Smooth muscle cell (in vitro differentiated cells): ENCODE results near the gene NPM1. TPM values are rescaled to one million over a fixed set of nuclear protein-coding genes. Genes with fewer than 3 reads are reported as not detected.

Source experiments
- DNase-seq: peaks from one replicate; lab custom pipeline; 2025; ENCODE audit not compliant: unreplicated experiment; lab: John Stamatoyannopoulos, UW
- H2AFZ ChIP-seq: fragments of 200-600 bp; sonication (generic); 2 replicates; pipeline ENCODE4 v1.6.0; 2016; ENCODE audit warnings: antibody characterized with exemption, low read depth, mild to moderate bottlenecking
- H3F3A ChIP-seq: fragments of 200-600 bp; sonication (generic); 2 replicates; pipeline ENCODE4 v1.6.0; 2017; ENCODE audit warnings: antibody characterized with exemption, low read depth
- H3K27ac ChIP-seq: fragments of 200-600 bp; sonication (generic); 2 replicates; pipeline ENCODE4 v1.5.1; 2016; ENCODE audit warnings: low read depth, mild to moderate bottlenecking
- H3K27me3 ChIP-seq: fragments of 200-600 bp; sonication (generic); 2 replicates; pipeline ENCODE4 v1.6.1; 2016; ENCODE audit warnings: low read depth, mild to moderate bottlenecking
- H3K36me3 ChIP-seq: fragments of 200-600 bp; sonication (generic); 2 replicates; pipeline ENCODE4 v1.5.1; 2016; ENCODE audit warnings: low read depth
- H3K4me1 ChIP-seq: fragments of 200-600 bp; sonication (generic); 2 replicates; pipeline ENCODE4 v1.5.1; 2016; ENCODE audit warnings: low read depth
- H3K4me2 ChIP-seq: fragments of 200-600 bp; sonication (generic); 2 replicates; pipeline ENCODE4 v1.6.0; 2016; ENCODE audit warnings: mild to moderate bottlenecking
- H3K4me3 ChIP-seq: fragments of 200-600 bp; sonication (generic); 2 replicates; pipeline ENCODE4 v1.5.1; 2016; ENCODE audit warnings: mild to moderate bottlenecking
- H3K79me2 ChIP-seq: fragments of 200-600 bp; sonication (generic); 2 replicates; pipeline ENCODE4 v1.6.0; 2016; ENCODE audit warnings: low read depth, mild to moderate bottlenecking
- H3K9ac ChIP-seq: fragments of 200-600 bp; sonication (generic); 2 replicates; pipeline ENCODE4 v1.6.0; 2016; ENCODE audit warnings: low read depth
- H3K9me3 ChIP-seq: fragments of 200-600 bp; sonication (generic); replicated peaks from 2 replicates; pipeline ENCODE4 v1.5.1; 2016; ENCODE audit warnings: low read depth
- H4K20me1 ChIP-seq: fragments of 200-600 bp; sonication (generic); 2 replicates; pipeline ENCODE4 v1.6.0; 2016; ENCODE audit warnings: low read depth
- CTCF ChIP-seq: fragments of 200-600 bp; sonication (generic); IDR thresholded peaks from 2 replicates; pipeline ENCODE4 v1.5.1; 2017; ENCODE audit warnings: borderline replicate concordance, mild to moderate bottlenecking, antibody characterized with exemption; ENCODE audit not compliant: insufficient read depth, poor library complexity, severe bottlenecking
- WGBS: methylation state at CpG from one replicate; pipeline ENCODE4 v1.1.7; 2016; ENCODE audit warnings: low lambda C conversion rate; 5-methylcytosine and 5-hydroxymethylcytosine counted together
- polyA plus RNA-seq: library from polyadenylated mRNA; unstranded; fragments of >200 nt; fragmentation: Nextera tagmentation; extraction: Ambion mirVana; gene quantifications from 2 replicates; pipeline ENCODE4 v1.2.1, GENCODE V29; 2016
- total RNA-seq: library from RNA; depleted of rRNA; stranded (reverse); fragments of >200 nt; gene quantifications from 2 replicates; pipeline ENCODE4 v1.2.3, GENCODE V29; 2014

NPM1 gene
- total and polyA plus RNA-seq, 2 experiments from 2014 or later: 330 to 2,459 TPM

GRCh38 chr5:171419688-171420430 is 32.2 kb downstream of the NPM1 start:
- Histone ChIP-seq H3K4me2 (peak overlapping the region; percentile 96), H3K36me3 (no peaks in the 10 kb centered on the region), H2AFZ (no peak overlapping the region), H3K27ac (no peak overlapping the region), H3K79me2 (no peaks in the 10 kb centered on the region), H3K4me3 (peak overlapping the region; percentile 53), H3K4me1 (peaks cover 12% of the 10 kb centered on the region), H4K20me1 (peaks cover 63% of the 10 kb centered on the region), H3K9me3 (no peaks in the 10 kb centered on the region), H3K9ac (no peak overlapping the region), H3K27me3 (peaks cover 16% of the 10 kb centered on the region), H3F3A (peaks cover 3% of the 10 kb centered on the region)
- no peak for DNase-seq
- no peak for TF ChIP-seq CTCF
- WGBS: 2% methylated on average over 25 of the region's 95 CpGs

GRCh38 chr5:171420431-171421241 is 33.0 kb downstream of the NPM1 start:
- no peak overlapping the region for H2AFZ ChIP-seq
- no peak for TF ChIP-seq CTCF
- H4K20me1 ChIP-seq: peaks cover 55% of the 10 kb centered on the region
- H3K36me3 ChIP-seq: no peaks in the 10 kb centered on the region
- no peaks in the 10 kb centered on the region for H3K79me2 ChIP-seq
- peak overlapping the region; percentile 53 for H3K4me3 ChIP-seq
- H3K27ac ChIP-seq: no peak overlapping the region
- H3K9me3 ChIP-seq: no peaks in the 10 kb centered on the region
- WGBS: 5% methylated on average over 49 of the region's 65 CpGs
- H3K4me2 ChIP-seq: peak overlapping the region; percentile 96
- peaks cover 3% of the 10 kb centered on the region for H3F3A ChIP-seq
- DNase-seq: no peak
- peaks cover 16% of the 10 kb centered on the region for H3K27me3 ChIP-seq
- H3K4me1 ChIP-seq: peaks cover 12% of the 10 kb centered on the region
- no peak overlapping the region for H3K9ac ChIP-seq

GRCh38 chr5:171421331-171422262 is 33.9 kb downstream of the NPM1 start:
- H2AFZ ChIP-seq: no peak overlapping the region
- no peaks in the 10 kb centered on the region for H3F3A ChIP-seq
- peaks cover 46% of the 10 kb centered on the region for H4K20me1 ChIP-seq
- peaks cover 12% of the 10 kb centered on the region for H3K4me1 ChIP-seq
- H3K36me3 ChIP-seq: no peaks in the 10 kb centered on the region
- DNase-seq: no peak
- no peak overlapping the region for H3K27ac ChIP-seq
- WGBS: 57% methylated on average over 16 of the region's 16 CpGs
- peaks cover 16% of the 10 kb centered on the region for H3K27me3 ChIP-seq
- no peaks in the 10 kb centered on the region for H3K9me3 ChIP-seq
- H3K4me3 ChIP-seq: no peak overlapping the region
- no peak overlapping the region for H3K4me2 ChIP-seq
- no peak overlapping the region for H3K9ac ChIP-seq
- no peaks in the 10 kb centered on the region for H3K79me2 ChIP-seq
- no peak for TF ChIP-seq CTCF
